ENCODE results near the gene GCLM. TPM values are rescaled to one million over a fixed set of nuclear protein-coding genes. Genes with fewer than 3 reads are reported as not detected.

The GCLM gene
- polyA plus RNA-seq, 1 donor (not counting 4 experiments of a cell fraction or from before 2014, with no cell fraction given) = 41.8 TPM

DNA sequence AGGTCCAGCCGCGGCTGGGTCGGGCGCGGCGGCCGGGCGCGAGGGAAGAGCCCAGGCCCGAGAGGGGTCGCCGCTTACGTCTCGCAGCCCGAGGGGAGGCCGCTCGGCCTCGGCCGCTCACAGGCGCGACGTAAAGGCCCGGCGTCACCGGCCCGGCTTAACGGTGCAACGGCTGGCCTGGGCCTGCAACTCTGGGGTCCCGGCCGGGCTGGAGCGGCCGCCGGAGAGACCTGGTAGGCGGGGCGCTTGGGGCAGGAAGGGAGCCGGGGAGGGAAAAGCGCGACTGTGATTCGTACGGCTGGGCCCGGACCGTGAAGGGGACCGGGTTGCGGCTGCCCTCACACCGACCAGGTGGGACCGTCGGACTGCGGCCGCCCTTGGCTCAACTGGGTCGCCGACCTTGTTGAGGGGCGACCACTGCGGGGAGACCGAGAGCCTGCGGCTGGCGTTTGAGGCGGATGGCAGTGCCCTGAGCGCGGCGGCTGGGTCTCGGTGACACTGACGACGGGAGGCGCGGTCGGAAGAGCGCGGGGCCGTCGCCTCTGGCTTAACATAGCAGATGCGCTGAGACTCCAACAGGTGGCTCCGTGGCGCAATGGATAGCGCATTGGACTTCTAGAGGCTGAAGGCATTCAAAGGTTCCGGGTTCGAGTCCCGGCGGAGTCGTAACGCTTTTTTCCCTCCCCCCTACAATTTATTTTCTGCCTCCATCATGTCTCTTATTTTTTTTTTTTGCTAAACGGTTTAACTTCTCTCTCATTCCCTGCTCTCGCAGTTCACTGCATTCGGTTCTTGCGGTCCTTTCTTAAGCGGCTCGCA, 62.0 kb downstream of the GCLM start:
- dilution Hi-C loops (cut with MboI; ENCODE audit: extremely low pct_ligation_motif_present, low sequenced_read_pairs) = no loop called here
- Histone ChIP-seq H3K4me2 (ENCODE audit: control insufficient read depth, extremely low read depth, insufficient read depth, low read depth, low read length) (peak overlapping the region; percentile 89), H3K9me1 (ENCODE audit: control insufficient read depth, extremely low read depth, insufficient read depth, low read length) (peaks cover 2% of the 10 kb centered on the region), H3K9me3 (ENCODE audit: control insufficient read depth, low read depth, low read length) (no peaks in the 10 kb centered on the region), H2AFZ (ENCODE audit: control insufficient read depth, low read length) (peak overlapping the region; percentile 98), H3K9ac (ENCODE audit: control insufficient read depth, extremely low read depth, insufficient read depth, low read length) (peak overlapping the region; percentile 81), H4K20me1 (ENCODE audit: control insufficient read depth, extremely low read depth, insufficient read depth, low read length) (no peaks in the 10 kb centered on the region), H3K36me3 (ENCODE audit: control insufficient read depth in 2 of 2, extremely low read depth in 1 of 2, insufficient read depth in 2 of 2, low read length in 2 of 2) (no peaks in the 10 kb centered on the region), H3K79me2 (ENCODE audit: control insufficient read depth, insufficient read depth, low read length) (no peaks in the 10 kb centered on the region), H3K4me3 (ENCODE audit: control insufficient read depth in 2 of 3, extremely low read depth in 1 of 3, insufficient read depth in 2 of 3, low read depth in 1 of 3, low read length in 3 of 3) (peak overlapping the region; percentile 69 to 84 (median 71)), H3K27ac (ENCODE audit: control insufficient read depth, insufficient read depth, low read length) (peak overlapping the region; percentile 91), H3K4me1 (ENCODE audit: control insufficient read depth, extremely low read depth, insufficient read depth, low read length) (peaks cover 17% of the 10 kb centered on the region), H3K27me3 (ENCODE audit: control insufficient read depth, extremely low read depth, insufficient read depth, low read length) (no peaks in the 10 kb centered on the region)
- DNase-seq (ENCODE audit: low read depth, low spot score) (no peak), FAIRE-seq (no peak)
- TF ChIP-seq CTCF (optimal IDR thresholded peaks at IDR 0.05 in 1 of 3, IDR thresholded peaks at IDR 0.05 in 1 of 3, conservative IDR thresholded peaks at IDR 0.05 in 1 of 3; ENCODE audit: extremely low read depth in 1 of 3, insufficient read depth in 2 of 3, low read length in 3 of 3) (no peak), EZH2 (IDR thresholded peaks at IDR 0.05; ENCODE audit: low read length) (no peak)

DNA sequence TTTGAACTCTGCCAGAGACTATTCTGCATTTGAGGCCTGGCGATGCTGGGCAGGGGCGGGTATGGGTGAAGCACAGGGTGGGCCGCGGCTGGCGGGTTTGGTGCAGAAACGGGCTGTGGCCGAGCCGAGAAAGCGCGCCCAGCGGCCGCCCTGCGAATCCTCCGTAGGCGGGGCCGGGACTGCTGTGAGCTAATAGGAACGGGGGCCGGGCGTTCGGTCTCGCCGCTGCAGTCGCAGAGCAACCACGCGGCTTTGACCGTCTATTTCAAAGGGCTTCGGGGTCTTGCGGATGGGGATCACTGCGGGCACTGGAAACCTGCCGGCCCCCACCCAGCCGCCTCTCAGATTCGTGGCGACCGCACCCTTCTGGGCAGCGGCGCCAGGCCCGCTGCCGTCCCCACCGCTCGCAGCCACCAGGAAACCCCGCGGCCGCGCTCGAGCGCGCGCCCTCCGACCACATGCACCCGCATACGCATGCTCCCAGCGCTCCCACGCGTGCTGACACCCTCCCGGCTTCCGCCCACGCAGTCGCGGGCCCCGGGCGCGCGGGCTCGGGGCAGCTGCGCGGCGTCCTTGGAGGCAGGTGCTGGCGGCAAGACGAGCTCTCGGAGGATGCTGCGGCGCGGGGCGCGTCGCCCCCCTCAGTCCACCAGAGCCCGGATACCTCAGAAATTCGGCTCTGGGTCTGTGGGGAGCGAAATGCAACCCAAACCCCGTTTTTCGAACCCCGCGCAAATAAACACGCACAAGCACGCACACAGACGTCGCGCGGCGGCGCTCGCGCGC, 62.8 kb downstream of the GCLM start:
- Histone ChIP-seq H3K79me2 (ENCODE audit: control insufficient read depth, insufficient read depth, low read length) (no peaks in the 10 kb centered on the region), H3K27me3 (ENCODE audit: control insufficient read depth, extremely low read depth, insufficient read depth, low read length) (no peaks in the 10 kb centered on the region), H3K4me2 (ENCODE audit: control insufficient read depth, extremely low read depth, insufficient read depth, low read depth, low read length) (peak overlapping the region; percentile 89), H4K20me1 (ENCODE audit: control insufficient read depth, extremely low read depth, insufficient read depth, low read length) (no peaks in the 10 kb centered on the region), H3K27ac (ENCODE audit: control insufficient read depth, insufficient read depth, low read length) (peak overlapping the region; percentile 91), H3K4me1 (ENCODE audit: control insufficient read depth, extremely low read depth, insufficient read depth, low read length) (peaks cover 17% of the 10 kb centered on the region), H3K4me3 (ENCODE audit: control insufficient read depth in 2 of 3, extremely low read depth in 1 of 3, insufficient read depth in 2 of 3, low read depth in 1 of 3, low read length in 3 of 3) (peak overlapping the region; percentile 69 to 84 (median 71)), H3K36me3 (ENCODE audit: control insufficient read depth in 2 of 2, extremely low read depth in 1 of 2, insufficient read depth in 2 of 2, low read length in 2 of 2) (no peaks in the 10 kb centered on the region), H3K9me1 (ENCODE audit: control insufficient read depth, extremely low read depth, insufficient read depth, low read length) (peaks cover 2% of the 10 kb centered on the region), H2AFZ (ENCODE audit: control insufficient read depth, low read length) (peak overlapping the region; percentile 72), H3K9me3 (ENCODE audit: control insufficient read depth, low read depth, low read length) (no peaks in the 10 kb centered on the region), H3K9ac (ENCODE audit: control insufficient read depth, extremely low read depth, insufficient read depth, low read length) (peak overlapping the region; percentile 81)
- FAIRE-seq = no peak
- TF ChIP-seq CTCF (optimal IDR thresholded peaks at IDR 0.05 in 1 of 3, IDR thresholded peaks at IDR 0.05 in 1 of 3, conservative IDR thresholded peaks at IDR 0.05 in 1 of 3; ENCODE audit: extremely low read depth in 1 of 3, insufficient read depth in 2 of 3, low read length in 3 of 3) (peak in 2 of 3 experiments; percentile 34 to 57), EZH2 (IDR thresholded peaks at IDR 0.05; ENCODE audit: low read length) (no peak)
- no peak for DNase-seq (ENCODE audit: low read depth, low spot score)
- dilution Hi-C loops (cut with MboI; ENCODE audit: extremely low pct_ligation_motif_present, low sequenced_read_pairs) = no loop called here
